GM18508 (cell line): ENCODE results near the gene SLC2A10.
"Not testable (repeated sequence)": the region's sequence is repeated elsewhere in the genome, so short reads cannot be mapped to it uniquely, and the experiment has no call there.

Experiments
- ATAC-seq: cut with Tn5 transposase; IDR thresholded peaks from one replicate; pipeline ENCODE4 v1.9.1; 2021; ENCODE audit warnings: moderate number of reproducible peaks; ENCODE audit not compliant: insufficient read depth, unreplicated experiment

SLC2A10 gene

GRCh38 chr20:46709459-46710152 lies at the start of gene SLC2A10:
TSS of gene SLC2A10 (plus strand) at chr20:46709649. CDS start at chr20:46709737, 88 bp downstream.
- no peak for ATAC-seq

GRCh38 chr20:46660487-46660886 lies 49.0 kb upstream of the SLC2A10 start:
- ATAC-seq = no peak

GRCh38 chr20:46661659-46662058 lies 47.8 kb upstream of the SLC2A10 start:
- no peak for ATAC-seq

GRCh38 chr20:46663531-46663930 lies 45.9 kb upstream of the SLC2A10 start:
- ATAC-seq = no peak

GRCh38 chr20:46665602-46666001 lies 43.8 kb upstream of the SLC2A10 start:
- ATAC-seq = no peak

GRCh38 chr20:46666306-46666705 lies 43.1 kb upstream of the SLC2A10 start:
- no peak for ATAC-seq

- ATAC-seq = no peak
Observed at GRCh38 chr20:46666818-46667515, 42.5 kb upstream of the SLC2A10 start.

GRCh38 chr20:46670228-46670584 lies 39.2 kb upstream of the SLC2A10 start:
- no peak for ATAC-seq

- no peak for ATAC-seq
Observed at GRCh38 chr20:46670585-46671584, 38.6 kb upstream of the SLC2A10 start.

- ATAC-seq = no peak
Observed at GRCh38 chr20:46671866-46672542, 37.4 kb upstream of the SLC2A10 start.

GRCh38 chr20:46672543-46673148 lies 36.8 kb upstream of the SLC2A10 start:
- no peak for ATAC-seq

GRCh38 chr20:46673394-46674252 lies 35.8 kb upstream of the SLC2A10 start:
- no peak for ATAC-seq

- ATAC-seq = no peak
Observed at GRCh38 chr20:46674253-46675083, 35.0 kb upstream of the SLC2A10 start.

GRCh38 chr20:46676649-46677316 lies 32.7 kb upstream of the SLC2A10 start:
- not testable (repeated sequence) for ATAC-seq

- ATAC-seq = no peak
Observed at GRCh38 chr20:46677608-46678007, 31.8 kb upstream of the SLC2A10 start.

GRCh38 chr20:46678516-46678915 lies 30.9 kb upstream of the SLC2A10 start:
- no peak for ATAC-seq

GRCh38 chr20:46680684-46681031 lies 28.8 kb upstream of the SLC2A10 start:
- no peak for ATAC-seq
